AML-193 (cell line): ENCODE data around the gene TMEM147.

Experiments used
- DNase-seq, 2 experiments: peaks; one replicate each; lab custom pipeline; 2025; lab: John Stamatoyannopoulos, UW

Gene TMEM147, protein sequence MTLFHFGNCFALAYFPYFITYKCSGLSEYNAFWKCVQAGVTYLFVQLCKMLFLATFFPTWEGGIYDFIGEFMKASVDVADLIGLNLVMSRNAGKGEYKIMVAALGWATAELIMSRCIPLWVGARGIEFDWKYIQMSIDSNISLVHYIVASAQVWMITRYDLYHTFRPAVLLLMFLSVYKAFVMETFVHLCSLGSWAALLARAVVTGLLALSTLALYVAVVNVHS

DNA sequence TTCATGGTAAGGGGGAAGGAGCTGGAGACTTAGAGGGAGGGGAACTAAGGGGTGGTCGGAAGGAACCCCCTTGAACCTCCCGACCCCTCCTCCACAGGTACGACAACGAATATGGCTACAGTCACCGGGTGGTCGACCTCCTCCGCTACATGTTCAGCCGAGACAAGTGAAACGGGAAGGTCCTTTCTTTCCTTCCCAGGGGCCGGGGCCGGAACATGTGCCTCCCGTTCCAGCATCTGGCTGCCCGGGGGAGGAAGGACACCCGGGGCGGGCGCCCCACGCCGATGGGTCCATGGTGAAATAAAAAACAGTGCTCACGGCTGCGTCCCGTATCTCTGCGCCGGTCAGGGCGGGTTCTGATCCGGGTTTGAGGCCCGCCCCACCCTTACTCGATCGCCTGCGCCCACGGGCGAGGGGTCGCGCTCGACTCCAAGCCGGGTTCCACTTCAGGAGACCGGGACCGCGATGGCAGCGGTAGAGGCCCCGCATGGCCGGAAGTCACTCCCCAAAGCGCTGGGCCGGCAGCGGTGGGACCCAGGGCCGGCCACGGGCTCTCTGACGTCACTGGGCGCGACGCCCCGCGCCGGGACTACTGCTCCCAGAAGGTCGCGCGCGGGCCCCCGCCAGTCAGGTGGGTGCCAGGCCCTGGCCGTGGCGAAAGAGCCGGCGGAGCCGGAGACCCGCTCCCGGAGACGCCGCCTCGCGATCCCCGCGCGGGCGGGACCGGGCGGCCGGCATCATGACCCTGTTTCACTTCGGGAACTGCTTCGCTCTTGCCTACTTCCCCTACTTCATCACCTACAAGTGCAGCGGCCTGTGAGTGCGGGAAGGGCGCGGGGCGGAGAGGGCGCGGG lies at the start of gene TMEM147:
TSS of gene TMEM147 (plus strand) at position 626 of the 854 bp plus-strand sequence. CDS start at position 740, 114 bp downstream.
- DNase-seq: peak; percentile 76 to 88

DNA sequence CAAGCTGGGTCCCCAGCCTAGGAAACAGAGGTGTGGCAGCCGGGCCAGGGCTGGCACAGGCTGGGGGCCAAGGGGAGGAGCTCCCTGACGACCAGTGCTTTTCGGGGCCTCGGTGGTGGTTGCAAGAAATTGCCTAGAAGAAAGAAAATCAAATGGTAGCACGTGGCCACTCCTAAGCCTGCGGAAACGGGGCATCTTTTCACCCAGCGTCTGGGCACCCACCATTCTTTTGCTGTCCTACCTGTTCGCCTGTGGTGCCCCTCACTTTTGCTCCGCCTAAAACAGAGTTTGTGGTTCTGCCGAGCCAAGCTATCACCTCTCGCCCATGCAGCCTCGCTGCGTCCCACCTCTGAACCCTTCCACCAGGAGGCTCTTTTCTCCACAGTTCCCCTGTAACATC lies 48.0 kb upstream of the TMEM147 start:
- no peak for DNase-seq

DNA sequence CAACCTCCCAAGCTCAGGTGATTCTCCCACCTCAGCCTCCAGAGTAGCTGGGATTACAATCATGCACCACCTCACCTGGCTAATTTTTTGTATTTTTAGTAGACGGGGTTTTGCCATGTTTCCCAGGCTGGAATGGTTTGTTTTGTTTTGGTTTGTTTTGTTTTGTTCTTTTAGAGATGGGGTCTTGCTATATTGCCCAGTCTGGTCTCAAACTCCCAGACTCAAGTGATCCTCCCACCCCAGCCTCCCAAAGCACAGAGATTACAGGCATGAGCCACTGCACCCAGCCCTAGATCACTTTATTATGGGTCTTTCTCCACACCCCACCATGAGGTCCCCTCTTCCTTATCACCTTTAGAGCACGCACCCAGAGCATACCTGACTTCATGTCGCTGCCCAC lies 47.2 kb upstream of the TMEM147 start:
- DNase-seq: no peak

DNA sequence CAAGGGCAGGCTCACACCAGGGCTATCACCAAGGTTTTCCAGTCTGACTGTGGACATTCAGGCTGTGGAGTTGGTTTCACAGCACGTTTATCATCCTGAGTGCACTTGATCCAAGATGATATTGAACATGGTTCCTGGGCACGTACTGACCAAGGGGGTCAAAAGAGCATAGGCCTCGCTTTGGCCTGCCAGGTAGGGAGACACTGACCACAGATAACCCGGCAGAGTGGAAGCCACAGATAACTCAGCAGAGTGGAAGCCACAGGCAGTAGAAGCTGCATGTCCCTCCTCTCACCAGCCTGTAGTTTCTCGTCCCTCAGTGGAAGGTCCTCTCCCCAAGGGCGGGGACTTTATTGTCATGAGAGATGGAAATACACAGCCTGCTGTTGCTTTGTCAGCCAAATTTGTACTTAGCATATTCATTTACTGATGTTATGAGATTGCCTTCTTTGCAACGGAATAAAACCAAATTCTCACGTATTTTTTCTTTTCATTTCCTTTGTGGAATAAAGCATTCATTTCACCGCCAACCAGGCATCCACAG lies 46.4 kb upstream of the TMEM147 start:
- DNase-seq: no peak

DNA sequence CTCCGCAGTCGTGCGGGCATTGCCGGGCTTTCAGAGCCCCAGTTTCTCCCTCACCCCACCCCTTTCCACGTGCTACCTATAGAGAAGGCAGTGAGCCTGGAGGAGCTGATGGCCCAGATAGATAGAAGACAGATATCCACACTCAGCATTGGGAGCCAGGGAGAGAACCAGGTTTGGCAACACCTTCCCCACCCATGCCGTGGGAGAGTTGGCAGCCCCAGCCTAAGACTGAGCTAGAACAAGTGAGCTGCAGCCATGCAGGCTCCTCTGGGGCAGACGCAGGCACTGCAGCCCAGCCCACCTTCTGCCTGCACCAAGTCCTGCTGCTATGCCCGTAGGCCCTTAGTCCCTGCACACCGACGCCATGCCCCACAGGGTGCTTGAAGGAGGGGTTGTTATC lies 44.8 kb upstream of the TMEM147 start:
- DNase-seq: no peak

DNA sequence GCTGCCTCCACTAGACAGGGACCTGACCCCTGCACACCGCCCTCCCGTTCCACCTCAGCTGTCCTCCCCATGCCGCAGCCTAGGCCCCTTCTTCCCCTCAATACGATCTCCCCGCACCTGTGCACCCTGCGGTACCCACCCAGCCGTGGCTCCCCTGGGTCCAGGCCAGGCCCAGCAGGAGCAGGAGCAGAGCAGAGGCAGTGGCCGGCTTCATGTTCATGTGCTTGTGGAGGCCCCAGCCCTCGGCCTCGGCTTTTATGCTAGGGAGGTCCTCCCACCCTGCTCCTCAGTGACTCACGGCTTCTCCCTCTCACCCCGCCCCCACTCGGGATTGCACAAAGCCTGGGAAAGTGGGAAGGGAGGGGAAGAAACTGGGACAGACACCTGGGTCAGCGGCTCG lies 43.7 kb upstream of the TMEM147 start:
- DNase-seq: no peak

DNA sequence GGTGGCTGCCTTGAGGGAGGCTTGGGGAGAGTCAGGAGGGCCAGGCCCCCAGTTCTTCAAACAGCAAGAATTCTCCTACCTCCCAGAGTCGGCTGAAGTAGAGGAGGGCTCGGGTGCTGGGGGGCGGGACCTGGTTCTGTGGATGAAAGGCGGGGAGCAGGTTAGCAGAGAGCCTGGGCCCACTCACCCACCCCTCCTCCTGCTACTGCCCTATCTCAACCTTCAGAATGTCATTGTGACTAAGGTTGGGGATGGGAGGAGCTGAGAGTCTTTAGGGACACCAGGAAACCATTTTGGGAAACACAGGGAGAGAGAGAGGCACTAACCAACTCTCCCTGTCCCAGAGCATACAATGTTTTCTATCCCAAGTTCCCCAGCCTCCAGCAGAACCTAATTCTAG lies 42.7 kb upstream of the TMEM147 start:
- DNase-seq: no peak

DNA sequence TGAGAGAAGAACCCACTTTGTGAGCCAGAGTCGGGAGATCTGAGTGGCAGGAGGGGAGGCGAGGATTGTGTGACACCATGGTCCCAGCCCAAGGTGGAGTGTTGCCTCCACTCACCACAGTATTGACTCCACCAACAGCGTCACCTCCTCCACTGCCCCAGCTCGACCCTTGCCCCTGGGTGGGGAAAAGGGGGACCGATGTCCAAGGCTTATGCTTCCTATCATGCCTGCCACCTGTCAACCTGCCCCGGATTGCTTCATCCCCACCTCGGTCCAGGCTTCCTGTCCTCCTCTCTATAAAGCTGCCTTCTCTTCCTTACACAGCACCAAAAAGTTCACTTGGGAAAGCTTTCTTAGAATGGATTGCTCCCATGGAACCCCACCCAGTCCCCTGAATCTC lies 39.4 kb upstream of the TMEM147 start:
- no peak for DNase-seq

DNA sequence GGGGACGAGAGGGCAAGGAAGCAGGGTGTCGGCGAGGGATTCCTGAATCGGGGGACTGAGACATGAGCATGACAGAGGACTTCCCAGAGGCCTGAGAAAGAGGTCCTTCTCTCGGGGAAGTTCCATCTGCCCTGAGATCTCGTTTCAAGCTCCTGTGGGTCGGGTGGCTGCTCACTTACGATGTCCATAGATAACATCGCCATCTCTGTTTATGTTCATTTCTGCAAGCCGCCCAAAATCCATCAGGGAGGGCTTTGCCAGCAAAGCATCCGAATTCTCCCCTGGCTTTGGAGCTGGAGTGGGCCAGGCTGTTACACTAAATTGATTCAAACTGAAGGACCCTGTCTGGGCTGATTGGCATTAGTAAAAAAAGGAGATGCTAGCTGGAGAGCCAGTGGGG lies 37.9 kb upstream of the TMEM147 start:
- DNase-seq: no peak

DNA sequence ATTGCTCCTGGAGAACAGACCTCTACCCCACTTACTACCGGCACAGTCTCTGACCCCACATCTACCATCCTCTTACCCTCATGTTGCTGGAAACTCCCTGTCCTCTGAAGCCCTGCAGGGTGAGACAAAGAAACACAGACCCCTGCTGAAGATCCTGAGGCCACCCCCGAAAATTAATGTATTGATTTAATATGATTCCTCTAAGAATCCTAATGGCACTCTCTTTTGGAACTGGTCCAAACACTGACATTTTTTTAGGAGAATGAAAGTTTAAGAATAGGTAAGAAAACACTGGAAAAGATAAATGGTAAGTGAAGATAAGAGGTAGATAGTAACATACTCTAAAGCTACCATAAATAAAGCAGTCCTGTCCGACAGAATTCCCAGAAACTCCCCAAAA lies 37.3 kb upstream of the TMEM147 start:
- no peak for DNase-seq

DNA sequence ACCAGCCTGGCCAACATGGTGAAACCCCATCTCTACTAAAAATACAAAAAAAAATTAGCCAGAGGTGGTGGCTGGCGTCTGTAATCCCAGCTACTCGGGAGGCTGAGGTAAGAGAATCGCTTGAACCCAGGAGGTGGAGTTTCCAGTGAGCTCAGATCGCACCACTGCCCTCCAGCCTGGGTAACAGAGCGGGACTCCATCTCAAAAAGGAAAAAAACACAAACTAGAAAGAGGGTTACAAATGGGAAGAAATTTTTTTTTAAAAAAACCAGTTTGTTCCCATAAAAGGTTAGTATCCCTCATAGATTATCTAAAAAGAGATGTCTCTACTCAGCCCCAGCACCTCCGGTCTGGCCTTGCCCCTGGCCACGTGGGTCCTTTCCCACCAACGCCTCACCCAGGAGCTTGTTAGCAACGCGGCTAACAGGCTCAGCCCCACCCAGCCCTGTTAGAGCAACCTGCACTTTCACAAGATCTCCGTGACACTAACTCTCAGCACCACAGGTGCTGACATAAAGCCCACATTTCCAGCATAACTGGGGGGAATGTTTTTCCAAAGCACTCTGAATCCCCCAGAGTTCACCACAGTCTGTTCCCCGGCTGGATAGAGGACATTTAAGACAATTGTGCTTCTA lies 36.3 kb upstream of the TMEM147 start:
- DNase-seq: no peak

DNA sequence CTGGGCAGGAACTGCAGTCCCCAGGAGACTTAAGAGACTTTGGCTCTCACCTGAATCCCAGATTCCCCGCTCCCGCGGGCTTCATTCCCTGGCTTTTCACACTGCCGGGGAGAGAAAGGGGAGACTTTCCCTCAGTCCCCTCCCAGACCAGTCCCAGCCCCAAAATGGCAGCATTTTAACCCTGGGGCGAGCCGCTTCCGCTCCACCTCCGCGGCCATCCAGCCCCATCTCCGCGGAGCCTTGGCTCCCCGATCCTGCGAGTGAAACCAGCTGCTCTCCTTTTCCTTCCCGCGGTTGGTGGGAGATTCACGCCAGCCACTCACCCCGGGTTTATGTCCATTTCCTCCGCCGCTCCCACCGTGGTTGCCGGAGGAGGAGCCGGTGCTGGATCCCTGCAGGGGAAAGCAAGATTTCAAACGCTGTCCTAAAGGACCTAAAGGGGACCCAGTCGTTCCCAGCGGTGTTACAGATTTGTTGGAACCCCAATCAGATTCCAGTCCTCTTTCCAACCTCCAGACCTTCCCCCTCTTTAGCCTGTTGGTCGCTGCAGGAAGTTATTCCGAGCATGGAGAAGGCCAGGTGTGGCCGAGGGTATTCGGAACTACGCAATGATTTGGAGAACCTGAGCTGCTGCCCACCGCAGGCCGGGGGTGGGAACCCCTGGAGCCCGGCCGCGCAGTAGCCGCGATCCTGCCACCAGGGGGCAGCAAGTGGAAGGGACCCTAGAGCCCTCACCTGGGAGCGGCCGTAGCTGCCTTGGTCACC lies 35.4 kb upstream of the TMEM147 start:
- peak; percentile 3 to 6 for DNase-seq

DNA sequence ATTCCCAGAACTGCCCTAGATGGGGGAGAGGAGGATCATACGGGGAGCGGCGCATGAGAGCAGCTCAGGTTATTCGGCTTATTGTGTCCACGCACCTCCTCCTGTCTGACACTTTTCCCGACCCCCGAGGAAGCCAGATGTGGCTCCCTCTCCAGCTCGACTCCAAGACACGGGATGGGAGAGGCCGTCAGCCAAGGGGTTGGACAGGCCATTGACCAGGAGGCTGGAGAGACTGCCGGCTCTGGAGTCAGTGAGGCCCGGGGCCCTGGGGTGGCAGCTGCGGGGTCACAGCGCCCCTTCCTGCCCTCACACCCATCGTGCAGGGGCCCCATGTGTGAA lies 34.8 kb upstream of the TMEM147 start:
- no peak for DNase-seq

DNA sequence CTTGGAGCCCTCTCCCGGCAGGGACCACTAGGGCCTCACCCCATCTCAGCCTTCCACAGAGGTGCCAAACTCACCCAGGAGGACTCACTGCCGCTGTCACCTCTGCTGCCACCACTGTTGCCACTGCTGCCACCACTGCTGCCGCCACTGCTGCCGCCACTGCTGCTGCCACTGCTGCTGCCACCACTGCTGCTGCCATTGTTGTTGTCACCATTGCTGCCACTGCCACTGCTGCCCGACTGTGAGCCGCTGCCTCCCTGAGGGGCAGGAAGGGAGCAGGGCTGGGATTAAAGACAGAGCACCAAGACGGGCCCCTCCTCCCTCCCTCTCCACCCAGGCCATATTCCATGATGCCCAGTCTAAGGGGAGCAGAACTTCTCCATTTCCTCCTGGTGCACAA lies 34.1 kb upstream of the TMEM147 start:
- DNase-seq: no peak

DNA sequence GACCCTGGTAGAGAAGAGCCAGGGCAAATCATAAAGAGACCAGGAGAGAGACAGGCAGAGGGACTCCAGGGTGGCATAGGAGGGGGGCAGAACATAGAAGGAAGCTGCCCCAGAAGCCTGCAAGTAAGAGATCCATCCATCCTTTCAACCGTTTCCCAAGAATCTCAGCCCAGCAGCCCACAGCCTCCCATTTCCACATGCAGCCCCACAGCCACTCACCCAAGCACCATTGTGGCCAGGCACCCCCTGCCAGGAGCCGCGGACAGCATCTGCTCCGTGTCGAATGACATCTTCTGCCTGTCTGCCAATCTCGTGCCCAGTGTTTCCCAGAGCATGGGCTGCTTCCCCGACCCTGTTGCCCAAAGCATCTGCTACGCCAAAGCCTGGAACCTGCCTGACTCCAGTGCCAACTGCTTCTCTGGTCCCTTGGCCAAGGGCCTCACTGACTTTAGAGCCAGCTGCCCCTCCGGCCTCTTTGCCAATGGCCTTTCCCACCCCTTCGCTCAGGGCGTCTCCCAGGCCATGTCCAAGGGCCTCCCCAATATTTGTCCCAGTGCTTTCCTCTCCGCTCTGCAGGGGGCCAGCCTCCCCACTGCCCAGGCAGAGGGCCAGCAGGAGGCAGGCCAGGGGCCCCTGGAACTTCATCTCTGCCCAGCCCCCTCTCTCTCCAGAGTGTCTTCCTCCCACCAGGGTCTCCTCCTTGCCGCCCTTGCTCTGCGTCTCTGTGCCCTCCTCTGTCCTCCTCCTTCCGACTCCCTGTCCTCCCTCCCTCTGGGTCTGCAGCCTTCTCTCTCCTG lies 32.4 kb upstream of the TMEM147 start:
- no peak for DNase-seq

DNA sequence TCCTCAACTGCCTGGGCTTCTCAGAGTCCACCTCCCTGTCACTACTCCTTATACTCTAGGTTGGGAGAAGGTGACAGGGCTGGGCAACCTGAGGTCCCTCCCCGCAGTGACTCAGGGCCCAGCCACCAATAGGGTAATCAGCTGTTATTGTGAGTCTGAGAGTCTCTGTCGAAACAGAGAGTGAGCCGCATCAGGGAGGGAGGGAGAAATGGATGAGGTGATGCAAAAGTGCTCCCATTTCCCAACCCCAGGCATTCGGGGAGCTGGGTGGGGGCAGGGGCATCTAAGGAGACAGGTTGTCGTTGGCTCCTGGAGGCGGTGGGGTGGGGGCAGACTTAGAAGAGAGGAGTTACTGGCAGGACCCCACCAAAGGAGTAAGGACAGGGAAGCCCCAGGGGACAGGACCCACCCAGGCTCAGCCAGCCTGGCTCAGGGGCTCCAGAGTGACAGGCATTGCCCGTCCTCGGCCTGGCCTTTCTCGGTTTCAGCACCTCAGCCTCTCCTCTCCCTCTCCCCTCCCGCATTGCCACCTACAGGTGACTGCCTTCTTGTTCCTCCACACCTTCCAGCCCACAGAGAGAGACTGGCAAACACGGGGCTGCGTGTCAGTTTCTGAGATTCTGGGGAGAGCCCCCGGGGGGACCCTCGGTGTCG lies 31.7 kb upstream of the TMEM147 start, which contains the start of gene DMKN:
TSS of gene DMKN (minus strand) at position 22 of the 654 bp plus-strand sequence. CDS start 174 bp downstream, outside the sequence.
- DNase-seq: no peak

DNA sequence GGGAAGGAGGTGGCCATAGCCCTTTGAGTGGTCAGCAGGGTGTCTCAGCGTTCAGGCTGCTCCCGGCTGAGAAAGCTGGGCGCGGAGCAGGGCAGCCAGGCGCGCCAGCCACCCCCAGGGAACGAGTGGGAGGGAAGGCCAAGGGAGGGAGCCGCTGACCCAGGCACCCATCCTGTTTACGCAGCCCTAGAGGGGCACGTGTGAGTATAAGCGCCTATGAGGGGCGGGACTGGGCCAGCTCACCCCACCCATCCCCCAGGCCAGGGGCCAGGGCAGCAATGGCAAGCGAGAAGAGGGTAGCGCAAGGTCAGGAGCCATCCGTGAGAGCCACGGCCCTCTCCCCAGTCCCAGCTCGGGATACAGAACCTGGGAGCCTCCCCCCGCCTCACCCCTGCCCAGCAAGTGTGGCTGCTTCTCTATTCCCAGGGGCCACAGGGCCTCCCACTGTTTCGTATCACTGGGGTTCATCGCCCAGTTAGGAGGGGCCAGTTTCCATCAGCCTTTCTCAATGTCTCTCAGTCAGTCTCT lies 31.1 kb upstream of the TMEM147 start:
- DNase-seq: no peak

DNA sequence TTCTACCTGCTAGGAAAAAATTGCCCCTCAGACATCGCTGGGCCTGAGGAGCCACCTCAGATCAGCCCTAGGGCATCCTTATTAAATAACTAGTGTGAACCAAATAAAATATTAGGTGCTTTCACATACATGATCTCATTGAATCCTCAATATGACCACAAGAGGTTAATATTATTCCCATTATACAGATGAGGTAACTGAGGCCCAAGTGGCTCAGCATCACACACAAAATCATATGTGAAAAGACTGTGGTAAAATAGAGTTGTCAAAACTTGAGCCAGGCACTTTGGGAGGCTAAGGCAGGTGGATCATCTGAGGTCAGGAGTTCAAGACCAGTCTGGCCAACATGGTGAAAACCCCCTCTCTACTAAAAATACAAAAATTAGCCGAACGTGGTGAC lies 29.1 kb upstream of the TMEM147 start:
- no peak for DNase-seq

DNA sequence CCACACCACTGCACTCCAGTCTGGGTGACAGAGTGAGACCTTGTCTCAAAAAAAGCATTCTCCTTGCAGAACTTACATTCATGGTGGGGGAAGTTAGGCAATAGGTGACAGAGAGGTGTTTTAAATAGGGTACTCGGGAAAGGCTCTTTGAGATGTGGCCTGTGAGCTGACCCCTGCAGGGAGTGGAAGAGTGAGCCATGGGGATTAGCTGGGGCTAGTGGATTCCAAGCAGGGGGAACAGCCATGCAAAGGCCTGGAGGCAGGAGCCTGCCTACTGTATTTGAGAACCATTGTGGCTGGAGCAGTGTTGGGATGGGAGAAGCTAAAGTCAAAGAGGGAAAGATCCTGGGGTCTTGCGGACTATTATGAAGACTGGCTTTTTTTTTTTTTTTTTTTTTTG lies 28.1 kb upstream of the TMEM147 start:
- no peak for DNase-seq

DNA sequence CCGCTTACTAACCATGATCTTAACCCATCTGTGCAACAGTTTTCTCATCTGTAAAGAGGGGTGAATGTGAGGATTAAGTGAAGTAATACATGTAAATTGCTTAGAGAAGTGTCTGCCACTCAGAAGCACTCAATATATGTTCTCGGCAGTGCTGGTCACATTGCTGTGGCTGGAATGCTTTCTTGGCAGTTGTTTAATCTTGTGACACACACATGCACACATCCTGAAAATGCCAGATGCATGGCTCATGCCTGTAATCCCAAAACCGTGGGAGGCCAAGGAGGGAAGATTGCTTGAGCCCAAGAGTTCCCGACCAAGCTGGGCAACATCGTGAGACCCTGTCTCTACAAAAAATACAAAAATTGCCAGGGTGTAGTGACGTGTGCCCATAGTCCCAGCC lies 27.1 kb upstream of the TMEM147 start:
- DNase-seq: no peak
